DMS53 treated with DMSO at 0.1 percent for 48 hours (cell line): ENCODE results near the gene MFF.

Experiments
- DNase-seq: peaks from one replicate; lab custom pipeline; 2025; ENCODE audit not compliant: unreplicated experiment; lab: John Stamatoyannopoulos, UW

MFF gene, protein sequence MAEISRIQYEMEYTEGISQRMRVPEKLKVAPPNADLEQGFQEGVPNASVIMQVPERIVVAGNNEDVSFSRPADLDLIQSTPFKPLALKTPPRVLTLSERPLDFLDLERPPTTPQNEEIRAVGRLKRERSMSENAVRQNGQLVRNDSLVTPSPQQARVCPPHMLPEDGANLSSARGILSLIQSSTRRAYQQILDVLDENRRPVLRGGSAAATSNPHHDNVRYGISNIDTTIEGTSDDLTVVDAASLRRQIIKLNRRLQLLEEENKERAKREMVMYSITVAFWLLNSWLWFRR

DNA sequence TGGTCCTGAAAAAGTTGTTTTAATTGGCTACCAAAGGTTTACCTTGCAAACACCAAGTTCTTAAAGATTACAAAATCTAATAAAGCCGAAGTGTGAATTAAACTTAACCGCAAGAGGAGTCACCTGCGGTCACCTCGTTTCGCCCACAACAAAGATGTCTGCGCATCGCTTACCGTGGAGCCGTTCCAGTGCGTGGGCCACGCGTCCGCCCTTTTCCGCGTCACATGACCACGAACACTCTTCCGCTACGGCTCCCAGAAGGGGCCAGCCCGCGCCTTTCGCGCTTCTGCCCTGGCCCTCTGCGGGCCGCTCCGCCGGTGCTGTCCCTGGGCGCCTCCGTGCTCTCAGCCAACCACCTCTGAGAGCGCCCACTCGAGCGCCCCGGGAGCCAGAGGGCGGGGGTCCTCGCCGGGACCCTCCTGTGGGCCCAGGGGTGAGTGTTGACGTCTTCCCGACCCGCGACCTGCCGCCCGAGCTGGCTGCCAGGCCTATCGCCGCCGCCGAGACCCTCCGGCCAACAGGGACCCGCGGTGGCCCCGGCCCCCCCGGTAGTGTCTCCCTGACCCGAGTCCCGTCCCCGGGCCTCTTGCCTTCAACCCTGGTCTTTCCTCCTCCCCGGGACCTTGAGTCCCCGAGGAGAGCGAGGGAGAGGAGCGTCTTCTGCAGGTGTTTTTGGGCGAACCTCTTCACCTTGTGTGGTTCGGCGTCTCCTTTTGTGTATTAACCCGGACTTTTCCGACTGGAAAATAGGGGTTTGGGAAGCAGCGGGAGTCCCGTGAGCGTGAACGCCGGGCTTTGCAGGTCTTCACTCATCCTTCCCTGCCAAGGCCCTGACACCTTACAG is at the start of gene MFF:
Gene MFF (plus strand): TSS at position 257 of the 844 bp plus-strand sequence. CDS start 5,415 bp downstream, outside the sequence.
- DNase-seq: peak; percentile 67

DNA sequence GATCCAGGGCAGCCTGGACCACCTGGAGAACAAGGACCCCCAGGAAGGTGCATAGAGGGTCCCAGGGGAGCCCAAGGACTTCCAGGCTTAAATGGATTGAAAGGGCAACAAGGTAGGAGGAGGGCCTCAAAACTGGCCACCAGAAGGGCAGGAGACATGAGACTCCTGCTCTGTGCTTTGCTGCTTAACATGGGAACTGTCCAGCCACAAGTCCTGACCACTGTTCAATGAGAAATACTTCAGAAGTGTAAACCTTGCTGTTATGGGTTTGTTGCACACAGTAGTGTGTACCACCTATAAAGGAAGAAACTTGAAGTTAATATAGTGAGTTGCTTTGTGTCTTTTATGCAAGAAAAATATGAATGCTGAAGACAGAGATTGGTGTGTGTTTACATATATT is 44.2 kb upstream of the MFF start:
- DNase-seq: no peak

DNA sequence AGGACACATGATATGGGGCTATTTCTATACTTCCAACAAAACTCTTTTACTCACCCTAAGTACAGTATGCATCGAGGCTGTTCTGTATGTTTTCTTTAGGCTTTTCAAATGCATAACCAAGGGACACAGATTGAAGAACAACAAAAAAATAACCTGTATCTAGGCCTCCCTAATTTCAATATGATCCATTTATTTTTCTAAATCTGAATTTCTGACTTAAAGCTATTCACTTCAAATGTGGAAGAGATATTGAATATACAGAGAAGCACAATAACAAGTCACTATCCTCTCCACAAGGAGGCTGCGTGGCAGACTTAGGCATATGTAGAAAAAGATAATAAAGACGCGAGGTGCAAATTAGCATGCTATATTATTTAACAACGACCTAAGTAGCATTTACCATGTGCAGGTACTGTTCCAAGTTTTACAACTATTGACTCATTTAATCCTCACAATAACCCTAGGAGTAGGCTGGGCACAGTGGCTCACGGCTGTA is 39.3 kb upstream of the MFF start:
- DNase-seq: no peak

DNA sequence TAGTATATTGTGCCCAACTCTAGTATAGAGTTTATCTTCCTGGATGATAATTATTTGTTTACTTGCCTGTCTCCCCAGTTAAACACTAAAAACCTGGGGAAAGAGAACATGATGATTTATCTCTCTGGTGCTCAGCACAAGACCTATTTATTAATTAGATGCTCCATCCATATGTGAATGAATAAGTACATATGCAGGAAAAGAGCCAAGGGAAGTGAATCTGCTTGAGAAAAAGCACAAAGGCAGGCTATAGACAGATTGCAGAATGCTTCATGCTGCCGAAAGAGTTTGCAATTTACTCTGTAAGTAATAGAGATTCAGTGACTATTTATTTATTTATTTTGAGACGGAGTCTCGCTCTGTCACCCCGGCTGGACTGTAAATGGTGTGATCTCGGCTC is 37.3 kb upstream of the MFF start:
- no peak for DNase-seq

DNA sequence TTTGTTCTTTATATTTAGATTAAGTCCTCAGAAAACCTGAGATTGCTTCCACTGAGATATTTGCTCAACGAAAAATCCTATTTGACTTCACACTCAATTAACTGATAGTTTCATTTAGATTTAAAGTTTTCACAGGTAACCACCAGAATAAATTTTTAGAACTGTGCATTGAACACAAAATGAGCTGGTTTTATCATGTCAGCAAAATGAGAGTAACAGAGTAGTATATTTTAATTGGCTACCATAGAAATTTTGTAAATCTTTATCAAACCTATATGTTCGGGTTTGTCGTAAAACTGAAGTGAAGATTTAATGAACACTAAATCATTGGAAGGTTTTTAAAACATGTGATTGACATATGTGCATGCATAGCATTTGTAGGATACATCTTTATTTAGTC is 32.7 kb upstream of the MFF start:
- DNase-seq: no peak

DNA sequence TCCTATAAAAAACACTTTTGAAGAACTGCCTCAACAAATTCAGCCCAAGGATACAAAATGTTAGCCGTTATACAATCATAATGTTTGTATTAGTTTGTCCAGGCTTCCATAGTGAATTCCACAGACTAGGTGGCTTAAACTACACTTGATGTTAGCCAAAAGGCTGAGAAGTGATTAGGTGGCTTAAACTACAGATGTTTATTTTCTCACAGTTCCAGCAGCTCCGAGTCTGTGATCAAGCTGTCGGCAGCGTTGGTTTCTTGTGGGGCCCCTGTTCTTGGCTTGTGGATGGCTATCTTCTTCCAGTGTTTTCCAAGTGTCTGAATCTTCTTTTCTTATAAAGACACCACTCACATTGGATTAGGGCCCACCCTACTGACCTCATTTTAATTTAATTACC is 31.5 kb upstream of the MFF start:
- no peak for DNase-seq

DNA sequence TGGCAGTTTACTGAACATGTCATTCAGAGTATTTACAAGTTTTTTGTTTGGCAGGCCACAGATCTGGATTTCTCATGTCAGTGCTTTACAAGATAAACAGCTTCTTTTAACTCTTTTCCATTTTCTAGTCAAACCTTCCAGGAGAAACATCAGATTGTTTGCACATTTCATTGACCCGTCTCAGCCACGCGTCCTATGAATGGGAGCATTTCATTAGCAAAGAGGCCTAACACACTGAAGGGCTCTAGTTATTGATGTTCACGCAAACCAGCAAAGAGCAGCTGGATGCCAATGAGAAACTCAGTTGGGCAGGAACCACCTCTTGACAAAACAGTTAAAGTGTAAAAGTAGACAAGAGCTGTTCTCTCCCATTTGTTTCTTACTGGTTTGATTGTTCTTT is 29.2 kb upstream of the MFF start:
- DNase-seq: peak; percentile 21

DNA sequence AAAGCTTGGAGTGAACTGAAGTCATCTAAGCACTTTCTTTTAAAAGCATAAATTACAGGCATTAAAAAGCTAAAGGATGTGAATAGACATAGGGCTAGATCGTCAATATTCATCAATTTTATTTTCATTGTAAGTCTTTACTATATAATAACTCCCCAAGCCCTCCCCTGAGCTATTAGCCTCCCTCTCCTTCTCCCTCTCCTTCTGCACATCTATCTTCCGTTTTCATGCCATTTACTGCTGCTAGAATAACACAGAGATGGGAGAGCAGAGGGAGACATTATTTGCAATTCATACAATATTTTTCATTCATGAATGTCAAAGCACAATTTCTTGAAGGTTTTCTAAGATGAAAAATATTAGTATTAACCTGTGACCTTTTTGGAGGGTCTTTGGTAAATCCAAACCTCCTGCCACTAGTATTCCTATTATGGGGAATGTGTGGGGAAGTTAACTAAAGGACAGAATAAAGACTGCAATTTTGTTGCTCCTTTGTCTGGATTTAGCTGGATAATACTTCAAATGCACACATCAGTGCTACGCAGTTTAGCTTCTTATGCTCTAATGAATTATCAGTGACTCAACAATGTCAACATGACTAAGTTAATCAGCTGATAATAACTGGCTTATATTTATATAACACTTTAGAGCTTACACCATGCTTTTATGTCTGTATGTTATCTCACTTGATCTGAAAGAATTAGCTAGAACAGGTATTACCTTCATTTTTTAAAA is 28.2 kb upstream of the MFF start:
- no peak for DNase-seq

DNA sequence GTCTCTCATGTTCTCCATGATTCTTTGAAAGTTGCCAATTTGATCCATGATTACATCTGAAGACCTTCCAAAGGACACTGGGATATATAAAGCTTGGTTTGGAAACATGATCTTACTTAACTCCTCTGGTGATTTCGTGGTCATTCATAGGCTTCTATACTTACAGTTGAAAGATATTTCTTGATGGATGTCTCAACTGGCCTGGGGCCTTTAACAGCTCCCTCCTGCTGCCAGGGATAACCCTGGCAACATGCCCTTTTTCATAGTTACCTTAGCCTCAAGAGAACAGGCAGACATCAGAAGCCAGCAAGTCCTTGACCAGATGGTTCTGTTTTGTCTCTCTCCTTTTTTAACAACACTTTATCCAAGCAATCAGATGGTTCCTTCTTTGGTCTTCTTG is 23.5 kb upstream of the MFF start:
- no peak for DNase-seq

DNA sequence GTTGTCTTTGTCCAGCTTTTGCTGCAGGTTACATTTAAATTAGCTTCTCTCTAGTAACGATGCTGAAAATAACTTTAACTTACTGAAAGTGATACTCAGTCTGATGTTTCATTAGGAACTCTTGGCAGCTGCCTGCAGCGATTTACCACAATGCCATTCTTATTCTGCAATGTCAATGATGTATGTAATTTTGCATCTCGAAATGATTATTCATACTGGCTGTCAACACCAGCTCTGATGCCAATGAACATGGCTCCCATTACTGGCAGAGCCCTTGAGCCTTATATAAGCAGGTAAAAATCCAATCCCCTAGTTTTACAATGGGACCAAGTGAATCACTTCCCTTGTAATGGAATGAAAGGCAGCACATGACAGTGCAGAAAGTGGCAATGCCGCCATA is 16.3 kb upstream of the MFF start:
- no peak for DNase-seq

DNA sequence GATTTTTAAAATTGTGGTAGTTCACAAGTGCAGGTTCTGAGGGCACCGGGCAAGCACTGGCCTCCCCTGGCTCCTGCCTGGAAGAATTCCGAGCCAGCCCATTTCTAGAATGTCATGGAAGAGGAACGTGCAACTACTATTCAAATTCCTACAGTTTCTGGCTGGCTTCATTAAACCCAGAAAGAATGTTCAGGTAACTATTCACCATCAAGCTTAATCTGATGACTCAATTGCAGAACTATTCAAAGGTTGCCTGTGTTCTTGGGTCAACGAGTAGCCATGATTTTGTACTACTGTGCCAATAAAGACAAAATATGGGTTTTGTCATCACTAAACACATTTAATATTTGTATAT is 14.3 kb upstream of the MFF start:
- no peak for DNase-seq

DNA sequence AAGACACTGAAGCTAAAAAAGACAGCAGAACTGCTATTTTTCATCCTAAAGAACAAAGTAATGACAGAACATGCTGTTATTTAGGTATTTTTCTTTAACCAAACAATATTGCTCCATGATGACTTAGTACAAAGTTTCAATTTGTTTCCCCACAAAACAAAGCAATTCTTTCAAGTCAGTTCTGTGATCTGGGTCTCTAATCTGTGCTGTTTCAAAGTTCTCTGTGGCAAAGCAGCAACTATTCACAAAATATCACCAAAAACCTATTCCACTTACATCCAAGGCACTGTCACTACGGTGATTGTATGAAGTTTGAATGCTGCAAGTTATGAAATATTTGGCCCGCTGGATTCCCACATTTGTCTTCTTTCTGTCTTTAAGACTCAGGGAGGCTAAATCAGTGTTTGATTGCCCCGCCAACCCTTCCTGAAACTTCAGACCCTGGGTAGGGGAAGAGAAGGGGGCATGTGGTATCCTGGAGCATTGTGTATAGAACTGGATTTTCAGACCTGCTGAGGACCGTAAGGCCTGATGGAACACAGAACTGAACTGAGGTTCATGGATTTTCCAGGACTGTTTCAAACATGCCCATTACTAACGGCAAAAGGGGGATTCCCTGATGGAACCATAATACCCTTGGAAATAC is 13.1 kb upstream of the MFF start:
- DNase-seq: no peak

DNA sequence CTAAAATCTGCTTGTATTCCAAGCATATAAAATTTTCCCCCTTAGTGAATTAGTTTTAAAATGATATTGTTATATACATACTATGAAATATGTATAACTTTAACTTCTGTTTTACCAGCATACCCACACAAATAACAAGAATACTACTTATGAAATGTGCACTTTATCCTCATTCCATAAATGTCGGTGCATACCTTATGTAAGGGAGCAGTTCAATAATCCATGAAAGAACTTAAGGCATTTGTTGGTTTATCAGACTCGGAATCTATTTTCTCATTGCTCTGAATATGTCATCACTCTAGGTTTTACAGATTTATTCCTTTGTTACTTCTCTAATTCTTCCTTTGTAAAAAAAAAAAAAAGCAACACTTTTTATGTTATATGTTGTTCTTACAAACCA is 12.5 kb upstream of the MFF start:
- DNase-seq: no peak

DNA sequence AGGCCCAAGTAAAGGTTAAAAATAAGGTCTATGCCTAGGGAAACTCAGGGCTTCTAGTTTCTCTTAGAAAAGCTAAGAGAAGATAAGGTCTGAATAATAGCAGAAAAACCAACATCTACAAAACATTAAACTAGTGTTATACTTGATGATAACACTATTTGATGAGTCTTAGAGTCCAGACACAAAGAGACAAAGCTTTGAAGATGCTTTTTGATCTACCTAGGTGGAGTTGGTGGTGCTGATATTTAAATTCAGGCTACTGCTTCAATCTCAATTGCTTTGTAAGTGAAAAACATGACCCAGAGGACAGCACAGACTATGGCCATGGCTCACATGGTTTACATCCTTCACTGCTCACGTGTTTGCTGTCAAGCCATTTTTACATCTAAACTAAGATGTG is 11.7 kb upstream of the MFF start:
- no peak for DNase-seq

DNA sequence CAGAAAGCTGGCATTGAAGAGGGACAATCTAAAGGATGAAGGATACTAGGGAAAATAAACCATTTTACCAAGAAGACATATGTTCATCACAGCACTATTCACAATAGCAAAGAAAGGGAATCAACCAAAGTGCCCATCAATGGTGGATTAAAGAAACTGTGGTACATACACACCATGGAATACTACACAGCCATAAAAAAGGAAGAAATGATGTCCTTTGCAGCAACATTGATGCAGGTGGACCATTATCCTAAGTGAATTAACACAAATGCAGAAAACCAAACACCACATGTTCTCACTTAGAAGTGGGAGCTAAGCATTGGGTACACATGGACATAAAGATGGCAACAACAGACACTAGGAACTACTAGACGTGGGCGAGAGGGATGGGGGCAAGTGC is 7.2 kb upstream of the MFF start:
- DNase-seq: no peak

DNA sequence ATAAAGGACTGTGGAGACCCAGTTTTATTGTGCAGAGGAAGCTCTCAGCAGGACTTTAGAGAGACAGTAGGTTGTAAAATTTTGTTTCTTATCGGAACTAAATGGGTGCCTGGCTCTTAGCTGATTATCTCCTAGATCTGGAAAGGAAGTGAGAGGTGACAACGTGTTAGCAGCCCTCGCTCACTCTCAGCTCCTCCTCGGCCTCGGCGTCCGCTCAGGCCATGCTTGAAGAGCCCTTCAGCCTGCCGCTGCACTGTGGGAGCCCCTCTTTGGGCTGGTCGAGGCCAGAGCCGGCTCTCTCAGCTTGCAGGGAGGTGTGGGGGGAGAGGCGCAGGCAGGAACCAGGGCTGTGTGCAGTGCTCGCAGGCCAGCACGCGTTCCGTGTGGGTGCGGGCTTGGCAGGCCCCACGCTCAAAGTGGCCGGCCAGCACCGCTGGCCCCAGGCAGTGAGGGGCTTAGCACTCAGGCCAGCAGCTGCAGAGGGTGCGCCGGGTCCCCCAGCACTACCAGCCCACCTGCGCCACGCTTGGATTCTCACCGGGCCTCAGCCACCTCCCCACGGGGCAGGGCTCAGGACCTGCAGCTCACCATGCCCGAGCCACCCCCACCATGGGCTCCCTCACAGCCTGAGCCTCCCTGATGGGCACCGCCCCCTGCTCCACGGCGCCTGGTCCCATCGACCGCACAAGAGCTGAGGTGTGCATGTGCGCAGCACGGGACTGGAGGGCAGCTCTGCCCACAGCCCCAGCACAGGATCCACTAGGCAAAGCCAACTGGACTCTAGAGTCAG is 4.6 kb upstream of the MFF start:
- no peak for DNase-seq

DNA sequence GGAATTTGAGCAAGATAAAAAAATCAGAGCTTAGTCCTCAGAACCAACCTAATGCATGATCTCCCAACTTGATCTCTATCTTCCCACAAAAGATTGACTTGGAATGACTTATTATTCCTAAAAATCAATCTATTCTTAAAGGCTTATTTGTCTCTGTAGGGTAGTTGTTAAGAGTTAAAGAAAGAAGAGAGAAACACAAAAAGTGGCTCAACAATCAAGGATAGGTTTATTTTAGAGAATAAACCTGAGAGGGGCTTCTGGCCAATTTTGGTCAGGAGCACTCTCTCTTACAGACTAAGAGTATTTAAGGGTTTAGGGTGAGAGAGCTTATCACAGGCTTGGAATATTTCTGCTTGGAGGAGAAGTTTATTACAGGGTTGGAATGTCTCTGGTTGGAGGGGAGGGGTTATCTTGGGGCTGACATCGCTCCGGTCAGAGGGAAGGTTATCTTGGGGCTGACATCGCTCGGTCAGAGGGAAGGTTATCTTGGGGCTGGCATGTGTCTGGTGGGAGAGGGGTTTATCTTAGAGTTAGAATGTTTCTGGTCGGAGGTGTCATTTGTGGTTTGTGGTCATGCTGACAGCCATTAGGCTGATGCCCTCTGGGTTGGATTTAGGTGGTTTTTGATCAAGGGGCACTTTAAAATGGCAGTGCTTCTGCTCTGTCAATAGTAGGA is 2.4 kb upstream of the MFF start:
- DNase-seq: no peak

DNA sequence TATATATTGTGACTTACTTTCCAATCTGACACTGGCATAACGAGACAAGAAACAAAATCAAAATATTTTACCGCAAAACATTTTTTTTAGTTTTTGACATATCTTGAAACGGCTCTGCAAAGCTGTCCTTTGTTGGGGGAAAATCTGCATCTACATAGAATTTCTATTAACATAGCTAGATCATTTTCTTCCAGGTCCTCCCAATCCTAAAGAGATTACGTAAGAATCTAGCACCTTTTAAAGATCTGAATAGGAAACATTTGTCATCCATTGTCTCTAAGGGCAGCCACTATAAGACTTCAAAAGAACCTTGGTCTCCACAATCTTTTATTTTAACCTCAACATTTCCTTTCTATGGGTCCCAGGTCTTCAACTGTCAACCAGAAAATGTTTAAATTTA is 1.2 kb upstream of the MFF start:
- no peak for DNase-seq

DNA sequence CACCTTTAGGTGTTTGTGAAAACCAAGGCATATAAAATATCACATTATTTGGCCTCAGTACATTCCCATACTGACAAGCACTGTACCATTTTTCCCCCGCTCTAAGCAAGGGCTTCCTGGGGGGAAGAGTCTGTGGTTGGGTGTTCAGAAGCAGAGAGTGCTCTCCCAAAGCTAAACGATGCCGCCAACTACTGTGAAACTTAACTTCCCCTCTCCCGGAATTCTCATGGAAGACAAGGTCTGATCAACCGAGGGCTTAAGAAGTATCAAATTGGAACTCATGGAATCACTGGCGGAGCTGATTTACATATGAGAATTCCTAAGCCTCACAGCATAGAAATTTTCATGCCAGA is 433 bp upstream of the MFF start:
- peak; percentile 49 for DNase-seq

DNA sequence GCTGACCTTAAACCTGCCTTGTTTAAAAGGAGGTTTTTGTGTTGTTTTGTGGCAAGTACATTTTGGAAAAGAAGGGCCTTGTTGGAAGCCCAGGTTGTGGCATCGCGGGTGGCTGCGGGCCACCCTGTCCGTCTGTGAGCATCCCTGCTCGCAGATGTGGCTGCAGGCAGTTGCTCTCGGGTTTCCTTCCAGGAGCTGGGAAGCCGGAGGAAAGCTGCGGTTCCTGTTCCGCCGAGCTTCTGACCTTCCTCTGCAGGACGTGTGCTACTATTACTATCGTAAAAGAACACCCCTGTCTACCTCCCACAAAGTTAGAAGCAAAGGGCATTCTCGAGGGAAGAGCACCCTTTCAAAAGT is 766 bp downstream of the MFF start:
- no peak for DNase-seq
